ENCODE data around the gene TMCC3.
A peak's percentile ranks its signal among the peaks of the same experiment; 100 is the strongest.

TMCC3 gene

GRCh38 chr12:94671917-94672316 is 21.6 kb upstream of the TMCC3 start:
- no peak for DNase-seq (ENCODE audit: low read depth)

DNA sequence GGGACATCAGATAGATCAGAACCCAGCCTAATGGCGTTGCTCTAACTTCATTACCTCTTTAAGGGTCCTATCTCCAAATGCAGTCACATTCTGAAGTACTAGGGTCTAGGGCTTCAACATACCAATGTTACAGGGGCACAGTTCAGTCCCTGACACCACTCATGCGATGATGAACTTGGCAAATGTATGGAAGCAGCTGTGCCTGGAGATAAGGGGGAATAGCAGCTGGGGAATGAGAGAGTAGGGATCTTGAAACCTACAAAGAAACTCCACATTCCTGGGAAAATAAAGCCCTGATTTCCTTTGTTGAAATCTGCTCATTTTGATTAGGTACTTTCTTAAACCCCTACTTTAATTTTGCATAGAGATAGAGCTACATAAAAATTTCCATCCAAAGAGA is 20.5 kb upstream of the TMCC3 start:
- no peak for DNase-seq (ENCODE audit: low read depth)

GRCh38 chr12:94670075-94670474 is 19.7 kb upstream of the TMCC3 start:
- no peak for DNase-seq (ENCODE audit: low read depth)

DNA sequence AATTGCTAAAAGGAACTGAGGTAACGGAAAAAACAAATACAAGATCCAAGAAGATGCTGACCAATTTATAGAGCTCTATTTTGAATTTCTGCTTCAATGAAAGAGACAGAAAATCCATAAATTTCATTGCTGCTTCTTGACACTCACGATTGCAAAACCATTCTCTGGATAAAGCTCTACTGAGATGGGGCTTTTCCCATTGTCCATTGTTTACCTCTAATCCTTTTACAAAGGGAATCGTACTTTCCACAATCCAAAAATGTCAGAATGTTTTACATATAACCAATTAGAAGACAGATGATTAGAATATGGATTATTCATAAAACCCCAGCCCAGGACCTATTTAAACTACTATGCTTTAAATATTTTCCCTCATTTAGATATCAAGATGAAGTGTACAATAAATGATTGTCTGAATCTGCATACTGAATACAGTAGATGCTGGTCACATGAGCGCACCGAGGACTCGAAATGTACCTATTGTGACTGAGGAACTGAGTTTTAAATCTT is 16.7 kb upstream of the TMCC3 start:
- DNase-seq (ENCODE audit: low read depth), result no peak

GRCh38 chr12:94666158-94666557 is 15.8 kb upstream of the TMCC3 start:
- DNase-seq (ENCODE audit: low read depth), result no peak

DNA sequence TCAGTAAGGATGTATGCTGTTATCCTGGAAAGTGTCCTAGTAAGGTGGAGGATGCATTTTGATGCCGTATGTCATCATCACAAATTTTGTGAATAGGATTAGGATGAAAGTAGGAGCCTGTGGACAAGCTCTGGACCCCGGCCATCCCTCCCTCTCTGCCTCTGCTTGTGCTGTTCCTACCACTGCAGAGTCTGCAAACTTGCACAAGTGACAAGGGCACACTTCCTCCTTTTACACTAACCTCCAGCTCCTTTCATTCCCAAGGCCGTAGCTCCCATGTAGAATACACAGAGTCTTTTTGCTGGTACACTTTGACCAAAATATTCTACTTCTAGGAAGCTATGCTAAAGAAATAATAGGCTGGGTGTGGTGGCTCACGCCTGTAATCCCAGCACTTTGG is 13.3 kb upstream of the TMCC3 start:
- DNase-seq (ENCODE audit: low read depth), result no peak

- no peak for DNase-seq (ENCODE audit: low read depth)
Observed at GRCh38 chr12:94663071-94663470, 12.7 kb upstream of the TMCC3 start.

DNA sequence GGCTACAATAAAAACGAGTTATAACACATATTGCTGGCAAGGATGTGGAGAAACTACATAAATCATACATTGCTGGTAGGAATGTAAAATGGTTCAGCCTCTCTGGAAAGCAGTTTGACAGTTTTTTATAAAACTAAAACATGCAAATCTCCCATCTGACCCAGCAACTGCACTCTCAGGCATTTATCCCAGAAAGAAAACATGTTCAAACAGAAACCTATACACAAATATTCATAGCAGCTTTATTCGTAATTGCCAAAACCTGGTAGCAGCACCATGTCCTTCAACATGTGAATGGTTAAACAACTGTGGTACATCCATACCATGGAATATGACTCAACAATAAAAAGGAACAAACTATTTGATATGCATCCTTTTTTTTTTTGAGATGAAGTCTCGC is 10.1 kb upstream of the TMCC3 start:
- DNase-seq (ENCODE audit: low read depth), result no peak

DNA sequence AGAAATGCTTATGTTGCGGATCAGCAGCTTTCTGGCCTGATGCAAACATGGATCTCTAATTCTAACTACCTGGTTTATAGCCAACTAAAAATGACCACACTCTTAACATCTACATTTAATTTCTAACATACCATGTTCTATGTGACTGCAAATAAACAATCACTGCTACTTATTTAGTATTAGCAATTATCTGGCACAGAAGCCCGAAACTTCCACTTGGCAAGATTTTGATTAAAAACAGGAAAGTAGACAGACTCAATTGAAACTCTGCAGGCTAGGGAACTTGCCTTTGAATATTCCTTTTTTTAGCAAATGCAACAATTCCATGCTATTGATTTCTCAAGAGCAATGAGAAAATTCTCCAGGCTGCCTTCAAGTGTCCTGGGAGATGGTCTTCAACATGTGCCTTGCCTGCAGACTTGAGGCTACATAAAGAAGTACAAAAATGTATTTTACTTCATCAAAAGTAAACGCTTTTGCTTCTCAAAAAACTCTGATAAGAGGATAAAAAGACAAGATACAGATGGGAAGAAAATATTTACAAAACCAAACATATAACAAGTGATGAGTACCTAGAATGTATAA is 9.1 kb upstream of the TMCC3 start:
- DNase-seq (ENCODE audit: low read depth), result no peak

DNA sequence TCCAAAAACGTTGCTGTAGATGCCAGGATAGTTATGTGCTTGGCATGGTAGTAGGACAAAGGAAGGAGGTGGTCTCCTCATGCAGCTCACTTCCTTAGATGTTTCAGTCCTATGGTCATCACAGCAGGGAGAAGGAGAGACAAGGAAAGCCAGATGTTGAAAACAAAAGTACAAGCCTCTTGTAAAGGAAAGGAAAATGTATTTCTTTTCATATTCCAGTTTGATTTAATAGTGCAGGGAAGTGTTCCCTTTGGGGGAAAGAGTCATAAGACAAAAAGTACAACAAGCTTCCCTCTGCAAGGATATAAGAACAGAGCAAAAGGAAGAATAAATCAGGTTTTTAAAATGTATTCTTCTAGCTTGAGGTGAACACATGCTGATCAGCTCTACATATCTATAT is 8.6 kb upstream of the TMCC3 start:
- no peak for DNase-seq (ENCODE audit: low read depth)

GRCh38 chr12:94656556-94656955 is 6.2 kb upstream of the TMCC3 start:
- DNase-seq (ENCODE audit: low read depth), result no peak

DNA sequence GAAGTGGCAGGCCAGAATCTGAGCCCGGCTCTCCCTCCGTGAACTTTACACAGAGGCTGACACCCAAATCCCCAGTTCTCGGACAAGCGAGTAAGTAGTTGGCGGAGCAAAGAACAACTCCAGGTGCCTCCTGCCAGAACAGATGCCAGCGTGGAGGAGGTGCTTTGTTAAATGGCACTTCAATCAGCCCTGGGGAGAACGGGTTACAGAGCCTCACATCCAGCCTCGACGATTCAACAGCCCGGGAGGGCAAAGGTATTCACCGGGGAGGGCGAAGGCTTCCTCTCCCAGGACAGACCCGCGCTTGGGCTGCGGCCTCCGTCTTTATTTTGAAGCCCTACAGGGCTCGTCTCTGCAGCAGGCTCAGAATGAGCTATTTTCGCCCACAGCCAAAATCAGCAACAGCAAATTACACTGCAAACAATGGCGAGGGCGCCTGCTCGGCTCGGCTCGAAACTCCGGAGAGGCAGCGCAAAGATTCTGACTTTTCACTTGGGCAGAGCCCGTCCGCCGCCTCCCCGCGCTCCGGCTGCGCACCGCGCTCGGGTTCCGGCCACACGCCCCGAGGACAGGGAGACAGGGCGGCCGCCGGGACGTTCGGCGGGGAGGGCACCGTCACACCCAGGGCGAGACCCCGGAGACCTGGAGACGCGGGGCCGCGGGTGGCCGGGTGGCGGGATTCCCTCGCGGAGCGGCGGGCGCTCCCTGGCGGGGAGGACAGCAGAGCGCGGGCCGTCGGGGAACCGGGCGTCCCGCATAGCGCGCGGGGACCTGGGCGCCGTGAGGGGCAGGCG is 811 bp downstream of the TMCC3 start:
- DNase-seq (ENCODE audit: low read depth), result no peak

- no peak for DNase-seq (ENCODE audit: low read depth)
Observed at GRCh38 chr12:94648578-94648977, 1.8 kb downstream of the TMCC3 start.

DNA sequence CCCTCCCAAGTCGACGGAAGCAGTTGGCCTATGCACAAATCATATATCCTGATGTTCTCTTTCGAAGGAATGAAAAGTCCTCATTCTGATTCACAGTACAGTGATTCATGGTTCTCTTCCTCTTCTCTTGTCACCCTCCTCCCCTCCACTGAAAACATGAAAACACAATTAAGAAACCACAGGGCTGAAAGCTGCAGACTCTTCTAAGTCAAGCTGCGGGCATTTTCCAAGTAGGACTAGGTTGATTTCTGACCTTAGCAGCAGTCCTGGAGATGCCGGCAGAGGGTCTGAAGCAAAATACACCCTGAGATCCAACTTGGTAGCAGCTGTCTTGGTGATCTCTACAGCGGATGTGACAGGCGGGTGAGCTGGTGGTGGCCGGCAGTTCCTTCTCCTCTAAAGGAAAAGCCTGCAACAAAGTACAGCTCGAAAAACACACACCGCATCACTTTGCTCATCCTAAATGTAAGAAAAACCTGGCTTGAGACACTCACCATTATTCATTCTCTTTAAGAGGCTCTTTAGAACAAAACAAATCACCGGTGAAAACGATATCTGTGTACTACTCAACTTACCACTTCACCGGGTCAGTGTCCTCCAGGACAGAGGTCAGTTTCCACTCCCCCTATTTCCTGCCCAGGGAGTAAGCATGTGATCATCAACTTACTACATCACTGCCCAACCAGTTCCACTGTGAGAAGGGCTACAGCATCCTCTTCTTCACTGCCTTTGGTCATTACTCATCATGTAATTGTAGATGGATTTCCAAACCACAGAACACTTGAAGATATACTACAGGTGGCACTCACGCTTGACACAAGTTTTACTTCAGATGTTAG is 6.0 kb downstream of the TMCC3 start:
- DNase-seq (ENCODE audit: low read depth), result peak; percentile 86

GRCh38 chr12:94643606-94644005 is 6.8 kb downstream of the TMCC3 start:
- no peak for DNase-seq (ENCODE audit: low read depth)

GRCh38 chr12:94641283-94641682 is 9.1 kb downstream of the TMCC3 start:
- DNase-seq (ENCODE audit: low read depth), result no peak

GRCh38 chr12:94640134-94640928 is 10.0 kb downstream of the TMCC3 start:
- DNase-seq (ENCODE audit: low read depth), result peak; percentile 91

DNA sequence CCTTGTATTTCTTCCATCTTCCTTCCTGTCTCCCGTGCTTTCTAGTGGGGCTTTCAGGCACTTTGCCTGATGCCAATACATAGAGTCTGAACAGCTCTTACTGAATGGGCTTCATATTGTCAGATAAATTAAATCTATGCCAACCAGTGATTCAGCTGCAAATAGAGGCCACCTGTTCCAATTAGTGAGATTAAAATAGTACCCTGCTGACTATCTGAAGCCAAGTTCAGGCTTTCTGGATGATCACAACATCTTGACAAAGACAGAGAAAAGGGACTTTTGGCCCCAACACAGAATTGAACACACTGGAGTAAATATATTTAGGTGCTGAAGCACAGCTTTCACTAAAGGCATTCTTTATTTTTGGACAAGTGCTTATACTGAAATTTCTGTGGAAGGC is 11.8 kb downstream of the TMCC3 start:
- no peak for DNase-seq (ENCODE audit: low read depth)

- no peak for DNase-seq (ENCODE audit: low read depth)
Observed at GRCh38 chr12:94637390-94638113, 12.8 kb downstream of the TMCC3 start.

DNA sequence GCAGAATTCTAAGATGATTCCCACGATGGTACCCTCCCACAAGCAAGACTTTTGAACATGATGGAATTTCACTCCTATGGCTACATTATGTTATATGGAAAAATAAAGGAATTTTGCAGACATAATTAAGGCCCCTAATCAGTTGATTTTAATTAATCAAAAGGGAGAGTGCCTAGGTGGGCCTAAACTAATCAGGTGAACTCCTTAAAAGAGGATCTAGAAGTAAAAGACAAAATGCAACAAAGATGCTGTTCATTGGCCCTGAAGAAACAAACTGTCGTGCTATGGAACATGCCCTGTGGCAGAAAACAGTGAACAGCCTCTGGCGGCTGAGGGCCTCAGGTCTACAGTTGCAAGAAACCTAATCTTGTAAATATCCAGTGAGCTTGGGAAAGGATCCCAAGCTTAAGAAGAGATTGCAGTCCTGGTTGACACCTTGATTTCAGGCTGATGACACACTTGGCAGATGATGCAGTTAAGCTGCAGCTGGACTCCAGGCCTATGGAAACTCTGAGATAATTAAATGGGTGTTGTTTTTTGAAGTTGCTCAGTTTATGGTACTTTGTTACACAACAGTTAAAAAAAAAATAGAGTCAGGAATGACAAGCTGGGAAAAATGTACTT is 13.8 kb downstream of the TMCC3 start:
- no peak for DNase-seq (ENCODE audit: low read depth)

DNA sequence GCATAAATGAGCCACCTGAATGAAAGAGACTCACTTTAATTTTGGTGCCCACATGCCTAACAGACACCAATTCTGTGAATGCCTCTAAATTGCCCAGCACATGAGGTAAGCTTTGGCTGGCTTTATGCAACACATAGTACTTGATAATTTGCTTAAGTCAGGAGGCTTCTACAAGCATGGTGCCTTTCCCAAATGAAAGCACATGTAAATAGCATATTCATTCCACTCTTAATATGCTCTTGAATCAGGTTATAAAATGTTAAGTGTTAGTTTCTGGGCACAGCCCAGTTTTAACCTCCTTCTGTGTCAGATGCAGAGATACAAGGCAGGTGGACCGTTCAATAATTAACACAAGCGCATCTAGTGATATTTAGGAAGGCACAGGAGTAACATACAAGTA is 15.6 kb downstream of the TMCC3 start:
- DNase-seq (ENCODE audit: low read depth), result no peak

All from HS-5 (cell line).